GM19452 (cell line): ENCODE data around the gene CCL24.
"Not testable (repeated sequence)": the region's sequence is repeated elsewhere in the genome, so short reads cannot be mapped to it uniquely, and the experiment has no call there.

Source experiments
- ATAC-seq: cut with Tn5 transposase; IDR thresholded peaks from one replicate; pipeline ENCODE4 v1.9.1; 2021; ENCODE audit not compliant: unreplicated experiment

CCL24 gene

DNA sequence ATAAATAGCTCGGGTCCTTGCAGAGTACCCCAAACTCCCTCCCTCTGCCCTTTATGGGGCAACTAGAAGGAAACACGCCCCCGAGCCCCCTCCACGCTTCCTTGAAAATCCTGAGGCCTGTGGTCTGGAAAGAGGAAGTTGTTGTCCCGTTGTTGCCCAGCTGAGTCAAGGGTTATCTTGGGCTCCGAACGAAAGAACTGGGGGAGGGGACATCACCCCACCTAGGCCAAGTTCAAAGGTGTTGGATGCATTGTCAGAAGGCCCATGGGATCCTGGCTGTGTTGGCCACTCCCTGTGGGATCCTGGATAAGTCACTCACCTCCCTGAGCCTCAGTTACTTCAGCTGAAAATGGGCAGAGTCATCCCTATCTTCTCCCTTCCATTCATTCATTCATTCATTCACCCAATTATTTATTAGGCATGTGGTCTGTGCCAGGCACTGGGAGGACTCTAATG, at the start of gene CCL24:
TSS of gene CCL24 (minus strand) at position 26 of the 456 bp plus-strand sequence. CDS start 91 bp downstream, outside the sequence.
- ATAC-seq: no peak

DNA sequence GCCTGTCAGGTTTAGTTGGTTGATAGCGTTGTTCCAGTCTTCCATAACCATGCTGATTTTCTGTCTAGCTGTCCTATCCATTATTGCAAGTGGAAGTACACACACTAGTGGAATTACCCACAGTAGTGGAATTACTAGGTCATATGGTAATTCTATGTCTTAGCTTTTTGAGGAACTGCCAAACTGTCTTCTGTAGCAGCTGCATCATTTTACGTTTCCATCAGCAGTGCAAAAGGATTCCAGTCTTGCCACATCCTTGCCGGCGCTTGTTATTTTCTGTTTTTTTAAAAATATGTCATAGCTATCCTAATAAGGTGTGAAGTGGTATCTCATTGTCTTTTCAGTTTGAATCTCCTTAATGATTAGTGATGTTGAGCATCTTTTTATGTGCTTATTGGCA, 48.0 kb upstream of the CCL24 start:
- no peak for ATAC-seq

GRCh38 chr7:75858410-75858809, 44.8 kb upstream of the CCL24 start:
- no peak for ATAC-seq

GRCh38 chr7:75856536-75856935, 42.9 kb upstream of the CCL24 start:
- ATAC-seq: no peak

DNA sequence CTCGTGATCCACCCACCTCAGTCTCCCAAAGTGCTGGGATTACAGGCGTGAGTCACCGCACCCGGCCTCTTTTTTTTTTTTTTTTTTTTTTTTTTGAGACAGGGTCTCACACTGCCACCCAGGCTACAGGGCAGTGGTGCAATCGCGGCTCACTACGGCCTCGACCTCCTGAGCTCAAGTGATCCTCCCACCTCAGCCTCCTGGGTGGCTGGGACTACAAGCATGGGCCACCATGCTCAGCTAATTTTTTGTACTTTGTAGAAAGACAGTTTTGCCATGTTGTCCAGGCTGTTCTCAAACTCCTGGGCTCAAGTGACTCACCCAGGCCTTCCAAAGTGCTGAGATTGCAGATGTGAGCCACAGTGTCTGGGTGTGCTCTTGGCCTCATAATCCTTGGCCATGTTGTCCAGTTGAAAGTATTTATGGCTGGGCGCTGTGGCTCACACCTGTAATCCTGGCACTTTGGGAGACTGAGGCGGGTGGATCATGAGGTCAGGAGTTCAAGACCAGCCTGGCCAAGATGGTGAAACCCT, 41.3 kb upstream of the CCL24 start:
- ATAC-seq: not testable (repeated sequence)

GRCh38 chr7:75854233-75854632, 40.6 kb upstream of the CCL24 start:
- ATAC-seq: no peak

- ATAC-seq: no peak
Measured at GRCh38 chr7:75850235-75850634, 36.6 kb upstream of the CCL24 start.

GRCh38 chr7:75849573-75849972, 36.0 kb upstream of the CCL24 start:
- ATAC-seq: no peak

DNA sequence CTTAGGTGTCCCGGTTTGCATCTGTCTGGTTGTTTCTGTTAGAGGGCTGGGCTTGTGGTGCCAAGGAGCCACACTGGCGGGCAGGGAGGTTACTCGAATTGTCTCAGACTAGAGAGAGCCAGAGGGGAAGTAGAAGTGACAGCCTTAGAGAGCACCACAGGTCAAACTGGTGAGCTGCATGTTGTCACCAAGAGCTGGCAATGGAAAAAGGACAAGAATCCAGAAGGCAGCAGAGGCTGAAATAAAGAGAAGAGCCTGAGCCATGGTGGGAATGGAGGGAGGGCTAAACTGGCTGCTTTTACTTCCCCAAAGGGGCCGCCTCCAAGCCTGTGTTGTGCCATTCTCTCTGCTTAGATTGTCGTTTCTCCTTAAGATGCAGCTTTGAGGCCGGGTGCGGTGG, 34.1 kb upstream of the CCL24 start:
- ATAC-seq: no peak

GRCh38 chr7:75845132-75845531, 31.5 kb upstream of the CCL24 start:
- ATAC-seq: not testable (repeated sequence)

DNA sequence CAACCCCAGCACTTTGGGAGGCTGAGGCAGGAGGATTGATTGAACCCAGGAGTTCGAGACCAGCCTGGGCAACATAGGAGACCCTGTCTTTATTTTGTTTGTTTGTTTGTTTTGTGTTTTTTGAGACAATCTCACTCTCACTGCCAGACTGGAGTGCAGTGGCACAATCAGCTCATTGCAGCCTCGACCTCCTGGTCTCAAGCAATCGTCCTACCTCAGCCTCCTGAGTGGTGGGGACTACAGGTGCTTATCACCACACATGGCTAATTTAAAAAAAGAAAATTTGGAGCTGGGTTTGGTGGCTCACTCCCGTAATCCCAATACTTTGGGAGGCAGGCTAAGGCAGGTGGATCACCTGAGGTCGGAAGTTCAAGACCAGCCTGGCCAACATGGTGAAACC, 30.6 kb upstream of the CCL24 start:
- no peak for ATAC-seq

- ATAC-seq: no peak
Measured at GRCh38 chr7:75843613-75844116, 30.1 kb upstream of the CCL24 start.

DNA sequence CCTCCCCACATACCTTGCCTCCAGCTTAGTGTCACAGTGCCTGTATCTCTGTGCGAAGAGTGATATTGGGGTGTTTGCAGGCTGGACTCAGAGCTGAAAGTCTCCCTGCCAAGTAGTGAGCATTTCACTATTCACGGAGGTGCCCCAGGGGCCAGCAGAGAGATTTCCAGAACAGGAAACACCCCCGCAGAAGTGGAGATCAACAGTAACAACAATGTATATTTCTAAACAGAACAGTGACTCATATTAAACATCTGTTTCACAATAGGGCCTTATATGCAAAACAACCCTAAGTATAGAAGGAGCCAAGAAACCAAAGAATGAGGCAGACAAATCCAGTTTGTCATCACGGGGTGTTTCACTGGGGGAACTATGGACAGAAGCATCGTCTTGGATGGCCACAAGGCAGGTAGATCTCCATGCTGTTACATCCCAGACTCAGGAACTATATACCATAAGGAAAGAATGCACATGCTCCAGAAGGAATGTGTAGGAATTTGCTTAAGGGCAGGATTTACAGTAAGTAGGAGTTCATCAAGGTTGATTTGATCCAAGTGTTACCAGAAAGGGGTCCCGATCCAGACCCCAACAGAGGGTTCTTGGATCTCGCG, 29.3 kb upstream of the CCL24 start:
- ATAC-seq: peak; percentile 90

DNA sequence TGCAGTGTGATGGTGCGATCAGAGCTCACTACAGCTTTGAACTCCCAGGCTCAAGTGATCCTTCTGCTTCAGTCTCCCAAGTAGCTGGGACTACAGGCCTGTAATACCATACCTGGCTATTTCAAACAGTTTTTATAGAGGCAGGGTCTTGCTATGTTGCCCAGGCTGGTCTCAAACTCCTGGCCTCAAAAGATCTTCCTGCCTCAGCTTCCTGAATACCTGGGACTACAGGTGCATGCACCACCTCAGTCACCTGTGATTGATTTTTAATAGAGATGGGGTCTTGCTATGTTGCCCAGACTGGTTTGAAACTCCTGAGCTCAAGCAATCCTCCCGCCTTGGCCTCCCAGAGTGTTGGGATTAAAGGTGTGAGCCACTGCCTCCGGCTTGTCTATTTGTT, 26.4 kb upstream of the CCL24 start:
- ATAC-seq: no peak

DNA sequence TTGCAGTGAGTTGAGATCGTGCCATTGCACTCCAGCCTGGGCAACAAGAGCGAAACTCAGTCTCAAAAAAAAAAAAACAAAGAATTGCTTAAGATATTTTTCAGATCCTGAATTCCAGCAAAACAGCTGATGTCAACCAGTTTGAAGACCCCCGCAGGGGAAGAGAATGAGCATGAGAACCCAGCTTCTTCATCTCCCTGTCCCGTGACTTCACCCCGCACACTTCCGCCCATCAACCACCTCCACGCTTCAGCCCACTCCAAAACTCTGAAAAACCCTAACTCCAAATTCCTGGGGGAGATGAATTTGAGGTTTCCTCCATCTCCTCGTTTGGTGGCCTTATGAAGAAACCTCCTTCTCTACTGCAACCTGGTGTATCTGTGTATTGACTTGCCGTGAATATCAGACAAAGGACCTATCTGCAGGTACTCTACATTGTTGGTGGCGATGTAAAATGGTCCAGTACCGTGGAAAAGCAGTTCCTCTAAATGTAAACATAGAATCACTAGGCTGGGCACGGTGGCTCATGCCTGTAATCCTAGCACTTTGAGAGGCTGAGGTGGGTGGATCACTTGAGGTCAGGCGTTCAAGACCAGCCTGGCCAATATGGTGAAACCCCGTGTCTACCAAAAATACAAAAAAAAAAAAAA, 24.8 kb upstream of the CCL24 start:
- ATAC-seq: not testable (repeated sequence)

DNA sequence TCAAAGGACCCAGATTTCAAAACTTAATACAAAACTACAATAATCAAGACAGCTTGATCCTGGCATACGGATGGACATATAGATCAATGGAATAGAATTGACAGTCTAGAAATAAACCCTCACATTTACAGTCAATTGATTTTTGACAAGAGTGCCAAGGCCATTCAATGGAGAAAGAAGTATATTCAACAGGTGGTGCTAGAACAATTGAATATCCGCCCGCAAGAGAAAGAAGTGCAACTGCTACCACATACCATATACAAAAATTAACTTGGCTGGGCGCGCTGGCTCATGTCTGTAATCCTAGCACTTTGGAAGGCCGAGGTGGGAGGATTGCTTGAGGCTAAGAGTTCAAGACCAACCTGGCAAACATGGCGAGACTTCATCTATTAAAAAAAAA, 23.2 kb upstream of the CCL24 start:
- ATAC-seq: no peak

DNA sequence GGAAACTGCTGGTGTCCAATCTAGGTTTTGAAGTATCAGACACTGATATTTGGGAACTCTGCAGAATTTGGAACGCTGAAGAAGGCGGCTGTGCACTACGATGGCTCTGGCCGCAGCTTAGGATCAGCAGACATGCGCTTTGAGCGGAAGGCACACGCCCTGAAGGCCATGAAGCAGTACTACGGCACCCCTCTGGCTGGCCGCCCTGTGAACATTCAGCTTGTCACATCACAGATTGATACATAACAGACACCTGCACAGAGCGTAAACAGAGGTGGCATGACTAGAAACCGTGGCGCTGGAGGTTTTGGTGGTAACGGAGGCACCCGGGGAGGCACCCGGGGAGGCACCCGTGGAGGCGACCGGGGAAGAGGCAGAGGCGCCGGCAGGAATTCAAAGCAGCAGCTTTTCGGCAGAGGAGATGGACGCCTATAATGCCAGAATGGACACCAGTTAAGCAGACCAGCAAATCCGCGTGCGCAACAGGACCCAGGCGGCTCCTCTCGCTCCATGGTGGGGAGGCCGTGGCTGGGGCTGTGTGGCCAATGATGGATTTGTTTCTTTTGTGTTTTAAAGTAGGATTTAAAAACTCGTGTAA, 22.2 kb upstream of the CCL24 start:
- ATAC-seq: no peak

DNA sequence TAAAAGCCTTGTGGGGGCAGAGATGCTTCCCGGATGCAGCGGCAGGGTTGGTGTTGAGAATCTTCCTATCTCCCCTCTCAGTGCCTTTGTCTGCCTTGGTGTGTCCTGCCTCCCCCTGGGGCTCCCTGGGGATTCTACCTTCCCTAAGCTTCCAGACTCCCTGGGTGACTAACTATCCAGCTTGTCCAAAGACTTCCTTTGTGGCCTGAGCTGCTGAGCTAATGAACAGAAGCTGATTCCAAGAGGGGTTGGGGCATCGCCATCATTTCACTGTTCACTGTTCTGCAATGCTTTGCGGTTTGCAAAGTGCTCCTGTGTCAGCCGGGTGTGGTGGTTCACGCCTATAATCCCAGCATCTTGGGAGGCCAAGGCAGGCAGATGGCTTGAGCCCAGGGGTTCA, 20.1 kb upstream of the CCL24 start:
- ATAC-seq: not testable (repeated sequence)

GRCh38 chr7:75830978-75831377, 17.4 kb upstream of the CCL24 start:
- ATAC-seq: no peak

- ATAC-seq: not testable (repeated sequence)
Measured at GRCh38 chr7:75829656-75830055, 16.1 kb upstream of the CCL24 start.

GRCh38 chr7:75823198-75823910, 9.7 kb upstream of the CCL24 start:
- ATAC-seq: no peak
